HCT116 (cell line): Measurements from ENCODE around the gene EIF3L. TPM values are rescaled to one million over a fixed set of nuclear protein-coding genes. Genes with fewer than 3 reads are reported as not detected.

Experiments
- ATAC-seq: fragments of 200-7000 bp; cut with Tn5 transposase; 2 replicates; pipeline ENCODE4 v1.9.1; 2020; ENCODE audit warnings: mild to moderate bottlenecking, moderate library complexity
- BruUV-seq: library from RNA; stranded (reverse); fragments of 400-500 nt; replicated peaks from 2 replicates; lab custom pipeline; 2021; lab: Mats Ljungman, UMichigan
- CTCF ChIA-PET: fragments of 300-600 bp; sonication (Branson Sonifier 250); formaldehyde crosslinking; loops from one replicate; lab custom pipeline; 2021; ENCODE audit warnings: antibody characterized with exemption; lab: Charles Lee
- POLR2A ChIA-PET: fragments of 300-600, 350-600 bp; sonication (Branson Sonifier 250); formaldehyde crosslinking; loops from one replicate; lab custom pipeline; 2021; ENCODE audit warnings: antibody characterized with exemption; lab: Charles Lee
- RAD21 ChIA-PET, 2 experiments: fragments of 300-600 bp; sonication (Branson Sonifier 250); formaldehyde crosslinking; loops; one replicate each; lab custom pipeline; 2023; ENCODE audit warnings: low total read pairs in 2 of 2; ENCODE audit not compliant: uncharacterized antibody in 2 of 2, unreplicated experiment in 2 of 2, low non-redundant PET in 1 of 2; lab: Charles Lee
- DNase-seq: peaks from one replicate; pipeline ENCODE4 v3.0.0-alpha.2; 2010; ENCODE audit warnings: low read depth, low spot score
- H2AFZ ChIP-seq: fragments of 200-600 bp; shearing (Covaris generic), sonication (generic); 2 replicates; pipeline ENCODE4 v1.6.1; 2017; ENCODE audit warnings: low read depth, mixed run types, mixed read lengths, antibody characterized with exemption, low read length; ENCODE audit not compliant: poor library complexity, severe bottlenecking
- H3K27ac ChIP-seq: 2 replicates; pipeline ENCODE4 v1.5.1; 2012; ENCODE audit warnings: low read depth, low read length
- H3K27me3 ChIP-seq: fragments of 200-600 bp; sonication (generic); 2 replicates; pipeline ENCODE4 v1.6.1; 2016; ENCODE audit warnings: mixed run types, low read length, mixed read lengths; ENCODE audit not compliant: insufficient read depth
- H3K36me3 ChIP-seq, 2 experiments: fragments of 200-500 bp in 1 of 2; fragments of 200-600 bp in 1 of 2; sonication (Bioruptor generic) in 1 of 2; sonication (generic) in 1 of 2; 2 replicates each; pipeline versions ENCODE4 v1.5.1 to v1.6.1; 2014 to 2016; ENCODE audit warnings: low read length in 2 of 2, inconsistent platforms in 1 of 2, mixed read lengths in 1 of 2, mixed run types in 1 of 2; ENCODE audit not compliant: insufficient read depth in 2 of 2, control insufficient read depth in 1 of 2
- H3K4me1 ChIP-seq, 2 experiments: fragments of 200-600 bp in 1 of 2; sonication (generic) in 1 of 2; 2 replicates each; pipeline versions ENCODE4 v1.5.1 to v1.6.1; 2012 to 2017; ENCODE audit warnings: low read length in 2 of 2, inconsistent platforms in 1 of 2, mild to moderate bottlenecking in 1 of 2, mixed read lengths in 1 of 2, mixed run types in 1 of 2, moderate library complexity in 1 of 2; ENCODE audit not compliant: insufficient read depth in 2 of 2, control insufficient read depth in 1 of 2
- H3K4me2 ChIP-seq: fragments of 200-600 bp; sonication (generic); 2 replicates; pipeline ENCODE4 v1.6.1; 2017; ENCODE audit warnings: mixed run types, low read length, mixed read lengths
- H3K4me3 ChIP-seq, 2 experiments: fragments of 200-600 bp in 1 of 2; sonication (generic) in 1 of 2; replicated peaks in 1 of 2; 2 replicates each; pipeline ENCODE4 v1.5.1; 2011 to 2016; ENCODE audit warnings: low read length in 2 of 2, control low read depth in 1 of 2, low read depth in 1 of 2, mild to moderate bottlenecking in 1 of 2, mixed read lengths in 1 of 2, mixed run types in 1 of 2
- H3K79me2 ChIP-seq: fragments of 200-600 bp; sonication (generic); 2 replicates; pipeline ENCODE4 v1.6.1; 2017; ENCODE audit warnings: mild to moderate bottlenecking, mixed run types, low read length, moderate library complexity, mixed read lengths; ENCODE audit not compliant: insufficient read depth
- H3K9ac ChIP-seq: fragments of 200-600 bp; sonication (generic); 2 replicates; pipeline ENCODE4 v1.6.1; 2016; ENCODE audit warnings: low read length, mixed read lengths
- H3K9me2 ChIP-seq: fragments of 200-600 bp; sonication (generic), shearing (Covaris generic); 2 replicates; pipeline ENCODE4 v1.6.1; 2017; ENCODE audit warnings: mixed run types, mild to moderate bottlenecking, moderate library complexity; ENCODE audit not compliant: insufficient read depth
- H3K9me3 ChIP-seq, 2 experiments: fragments of 200-500 bp in 1 of 2; fragments of 200-600 bp in 1 of 2; sonication (Bioruptor generic) in 1 of 2; sonication (generic) in 1 of 2; 2 replicates each; pipeline ENCODE4 v1.6.1; 2014 to 2017; ENCODE audit warnings: low read length in 2 of 2, mixed read lengths in 2 of 2, inconsistent platforms in 1 of 2, low read depth in 1 of 2, mild to moderate bottlenecking in 1 of 2, mixed run types in 1 of 2, moderate library complexity in 1 of 2; ENCODE audit not compliant: control insufficient read depth in 1 of 2, insufficient read depth in 1 of 2
- H4K20me1 ChIP-seq: fragments of 200-600 bp; sonication (generic), shearing (Covaris generic); 2 replicates; pipeline ENCODE4 v1.6.1; 2017; ENCODE audit warnings: mixed run types, mild to moderate bottlenecking, moderate library complexity; ENCODE audit not compliant: insufficient read depth
- CBX3 ChIP-seq: IDR thresholded peaks from 2 replicates; pipeline ENCODE4 v1.6.1; 2012; ENCODE audit warnings: low read depth
- EGR1 ChIP-seq: IDR thresholded peaks from 2 replicates; pipeline ENCODE4 v1.6.1; 2012; ENCODE audit warnings: low read depth
- YY1 ChIP-seq: IDR thresholded peaks from 2 replicates; pipeline ENCODE4 v1.6.1; 2011; ENCODE audit warnings: low read length, low read depth, moderate library complexity, mild to moderate bottlenecking; ENCODE audit not compliant: insufficient replicate concordance; ENCODE audit errors: extremely low read depth
- intact Hi-C: fragments of 100-400 bp; cut with micrococcal nuclease; formaldehyde crosslinking; loops from 2 replicates; pipeline ENCODE4 v1.10.0; 2022
- total RNA-seq: library from RNA; stranded (reverse); gene quantifications from one replicate; pipeline ENCODE4 v1.2.1, GENCODE V29; 2021; ENCODE audit not compliant: unreplicated experiment
- TF ChIP-seq, protein P1 (sequence below), 3 experiments: fragments of 200-600 bp in 1 of 3; sonication (generic) in 1 of 3; IDR thresholded peaks in 2 of 3; conservative IDR thresholded peaks in 1 of 3; 2 replicates each; pipeline ENCODE4 v1.5.1; 2012 to 2017; ENCODE audit warnings: low read depth in 2 of 3, low read length in 2 of 3, antibody characterized with exemption in 1 of 3, borderline replicate concordance in 1 of 3, control low read depth in 1 of 3, mild to moderate bottlenecking in 1 of 3, mixed read lengths in 1 of 3, mixed run types in 1 of 3, moderate library complexity in 1 of 3; ENCODE audit not compliant: insufficient read depth in 1 of 3
- TF ChIP-seq, protein P2 (sequence below): IDR thresholded peaks from 2 replicates; pipeline ENCODE4 v1.6.1; 2012

EIF3L gene
- total RNA-seq, 1 experiment from 2014 or later = 687 TPM

DNA sequence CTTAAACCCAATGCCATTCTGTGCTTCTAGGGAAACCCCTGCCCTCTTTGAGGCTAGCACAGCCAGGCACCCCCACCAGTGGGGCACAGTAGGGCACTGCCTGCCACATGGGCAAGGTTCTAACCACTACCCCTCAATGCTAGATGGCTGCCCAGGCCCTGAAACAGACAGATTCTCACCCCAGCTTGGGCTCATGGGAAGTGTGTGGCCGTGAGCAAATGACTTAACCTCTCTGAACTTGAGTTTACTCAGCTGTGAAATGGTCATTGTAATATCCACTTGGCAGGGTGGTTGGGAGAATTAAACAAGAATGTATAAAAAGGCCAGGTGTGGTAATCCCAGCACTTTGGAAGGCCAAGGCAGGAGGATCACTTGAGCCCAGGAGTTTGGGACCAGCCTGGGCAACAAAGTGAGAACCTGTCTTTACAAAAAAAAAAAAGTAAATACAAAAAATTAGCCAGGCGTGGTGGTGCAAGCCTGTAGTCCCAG lies 81.8 kb downstream of the EIF3L start:
- Histone ChIP-seq H3K9me2 (no peaks in the 10 kb centered on the region), H4K20me1 (no peaks in the 10 kb centered on the region), H3K4me2 (no peak overlapping the region), H3K9ac (no peak overlapping the region), H3K27ac (no peak overlapping the region), H3K27me3 (no peaks in the 10 kb centered on the region), H3K36me3 (peaks cover 16 to 18% of the 10 kb centered on the region in 2 experiments; a peak in 2 of 4 replicates), H3K79me2 (no peaks in the 10 kb centered on the region), H3K4me1 (peaks cover 13 to 18% of the 10 kb centered on the region in 2 experiments), H3K4me3 (no peak overlapping the region), H2AFZ (no peak overlapping the region), H3K9me3 (no peaks in the 10 kb centered on the region)
- ATAC-seq = no peak
- CTCF ChIA-PET = interaction anchor here (1.0 kb wide), 1 partner anchor 117 kb away, joined by 3 read pairs; no protein-coding TSS in a partner anchor
- intact Hi-C loops = loop anchor here (10.0 kb wide), 1 partner anchor 46 kb away; no protein-coding TSS in a partner anchor
- TF ChIP-seq CBX3 = no peak
- TF ChIP-seq EGR1 = no peak
- no peak for TF ChIP-seq YY1
- TF ChIP-seq, protein P1, sequence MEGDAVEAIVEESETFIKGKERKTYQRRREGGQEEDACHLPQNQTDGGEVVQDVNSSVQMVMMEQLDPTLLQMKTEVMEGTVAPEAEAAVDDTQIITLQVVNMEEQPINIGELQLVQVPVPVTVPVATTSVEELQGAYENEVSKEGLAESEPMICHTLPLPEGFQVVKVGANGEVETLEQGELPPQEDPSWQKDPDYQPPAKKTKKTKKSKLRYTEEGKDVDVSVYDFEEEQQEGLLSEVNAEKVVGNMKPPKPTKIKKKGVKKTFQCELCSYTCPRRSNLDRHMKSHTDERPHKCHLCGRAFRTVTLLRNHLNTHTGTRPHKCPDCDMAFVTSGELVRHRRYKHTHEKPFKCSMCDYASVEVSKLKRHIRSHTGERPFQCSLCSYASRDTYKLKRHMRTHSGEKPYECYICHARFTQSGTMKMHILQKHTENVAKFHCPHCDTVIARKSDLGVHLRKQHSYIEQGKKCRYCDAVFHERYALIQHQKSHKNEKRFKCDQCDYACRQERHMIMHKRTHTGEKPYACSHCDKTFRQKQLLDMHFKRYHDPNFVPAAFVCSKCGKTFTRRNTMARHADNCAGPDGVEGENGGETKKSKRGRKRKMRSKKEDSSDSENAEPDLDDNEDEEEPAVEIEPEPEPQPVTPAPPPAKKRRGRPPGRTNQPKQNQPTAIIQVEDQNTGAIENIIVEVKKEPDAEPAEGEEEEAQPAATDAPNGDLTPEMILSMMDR (IDR thresholded peaks at IDR 0.05 in 2 of 3, conservative IDR thresholded peaks at IDR 0.05 in 1 of 3; ENCODE audit: borderline replicate concordance in 1 of 3, insufficient read depth in 1 of 3, low read depth in 2 of 3, low read length in 2 of 3) = no peak
- TF ChIP-seq, protein P2, sequence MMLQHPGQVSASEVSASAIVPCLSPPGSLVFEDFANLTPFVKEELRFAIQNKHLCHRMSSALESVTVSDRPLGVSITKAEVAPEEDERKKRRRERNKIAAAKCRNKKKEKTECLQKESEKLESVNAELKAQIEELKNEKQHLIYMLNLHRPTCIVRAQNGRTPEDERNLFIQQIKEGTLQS = no peak
- POLR2A ChIA-PET = no interaction called here
- no peak for DNase-seq
- no TSS peak for BruUV-seq
- RAD21 ChIA-PET = no interaction called here

DNA sequence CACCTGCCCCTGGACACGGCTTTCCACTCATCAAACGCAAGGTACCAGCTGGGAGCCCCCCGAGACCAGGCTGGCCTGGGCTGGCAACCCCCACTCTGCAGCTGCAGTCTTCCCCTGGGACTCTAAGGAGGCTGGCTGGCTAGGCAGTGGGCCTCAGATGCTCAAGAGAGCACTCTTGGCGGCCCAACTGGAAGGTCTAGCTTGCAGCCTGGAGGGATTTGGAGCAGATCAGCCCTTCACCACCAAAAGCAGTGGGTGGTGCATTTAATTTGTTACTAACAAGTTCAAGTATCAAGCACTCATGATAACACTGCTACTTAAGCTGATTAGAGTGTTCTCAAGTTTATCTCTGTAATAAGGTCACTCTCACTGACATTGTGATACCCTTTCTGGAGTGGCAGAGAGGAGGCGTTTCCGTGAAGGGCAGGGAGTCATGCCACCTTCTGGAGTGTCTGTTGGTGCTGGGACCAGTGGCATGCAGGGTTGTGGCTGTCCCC lies 82.7 kb downstream of the EIF3L start:
- H3K9ac ChIP-seq = no peak overlapping the region
- ChIA-PET RAD21 (no interaction called here), CTCF (no interaction called here)
- no peak for DNase-seq
- H3K27ac ChIP-seq = no peak overlapping the region
- H4K20me1 ChIP-seq = no peaks in the 10 kb centered on the region
- no peak overlapping the region for H2AFZ ChIP-seq
- H3K79me2 ChIP-seq = no peaks in the 10 kb centered on the region
- H3K4me1 ChIP-seq = peaks cover 13 to 18% of the 10 kb centered on the region in 2 experiments
- no peaks in the 10 kb centered on the region for H3K9me3 ChIP-seq
- no peaks in the 10 kb centered on the region for H3K9me2 ChIP-seq
- intact Hi-C loops = loop anchor here (10.0 kb wide), 1 partner anchor 47 kb away; no protein-coding TSS in a partner anchor
- no peak for ATAC-seq
- H3K4me2 ChIP-seq = no peak overlapping the region
- no TSS peak for BruUV-seq
- H3K36me3 ChIP-seq = peaks cover 11% of the 10 kb centered on the region in 2 experiments; a peak in 2 of 4 replicates
- TF ChIP-seq EGR1 = no peak
- TF ChIP-seq, all 23 proteins: peak for 0
- POLR2A ChIA-PET = no interaction called here
- Histone ChIP-seq H3K4me3 (no peak overlapping the region), H3K27me3 (no peaks in the 10 kb centered on the region)
